Measurements from ENCODE around the gene FAM193B.
"Not testable (repeated sequence)": the region's sequence is repeated elsewhere in the genome, so short reads cannot be mapped to it uniquely, and the experiment has no call there.

The FAM193B gene

DNA sequence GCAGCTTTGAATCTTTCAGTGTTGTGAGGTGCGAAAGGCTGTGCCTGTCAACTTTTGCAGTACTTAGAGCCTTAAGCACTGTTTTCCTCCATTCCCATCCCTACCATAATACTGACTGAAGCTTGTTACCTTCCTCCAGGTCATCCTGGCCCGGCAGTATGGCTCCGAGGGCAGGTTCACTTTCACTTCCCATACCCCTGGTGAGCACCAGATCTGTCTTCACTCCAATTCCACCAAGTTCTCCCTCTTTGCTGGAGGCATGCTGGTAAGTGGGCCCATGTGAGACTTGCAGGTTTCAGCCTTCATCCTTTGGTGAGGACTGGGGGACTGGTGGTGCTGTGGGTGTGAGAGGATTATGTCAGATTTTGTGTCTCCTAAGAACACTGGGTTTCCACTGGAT, 39.1 kb upstream of the FAM193B start:
- DNase-seq (ENCODE audit: insufficient read length, low spot score) (no peak), FAIRE-seq (no peak)
- no peak for TF ChIP-seq POLR2A (IDR thresholded peaks at IDR 0.05; ENCODE audit: low read depth, low read length)

DNA sequence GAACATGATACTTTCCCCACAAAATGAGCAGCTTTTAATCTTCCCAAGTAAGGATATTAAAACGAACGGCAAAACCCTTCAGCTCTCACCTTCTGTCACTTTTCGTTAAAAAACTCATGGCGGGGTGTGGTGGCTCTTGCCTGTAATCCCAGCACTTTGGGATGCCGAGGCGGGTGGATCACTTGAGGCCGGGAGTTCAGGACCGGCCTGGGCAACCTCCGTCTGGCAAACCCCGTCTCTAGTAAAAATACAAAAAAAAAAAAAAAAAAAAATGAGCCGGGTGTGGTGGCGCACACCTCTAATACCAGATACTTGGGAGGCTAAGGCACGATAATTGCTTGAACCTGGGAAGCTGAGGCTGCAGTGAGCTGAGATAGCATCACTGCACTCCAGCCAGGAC, 38.5 kb upstream of the FAM193B start:
- no peak for FAIRE-seq
- TF ChIP-seq POLR2A (IDR thresholded peaks at IDR 0.05; ENCODE audit: low read depth, low read length), result no peak
- no peak for DNase-seq (ENCODE audit: insufficient read length, low spot score)

DNA sequence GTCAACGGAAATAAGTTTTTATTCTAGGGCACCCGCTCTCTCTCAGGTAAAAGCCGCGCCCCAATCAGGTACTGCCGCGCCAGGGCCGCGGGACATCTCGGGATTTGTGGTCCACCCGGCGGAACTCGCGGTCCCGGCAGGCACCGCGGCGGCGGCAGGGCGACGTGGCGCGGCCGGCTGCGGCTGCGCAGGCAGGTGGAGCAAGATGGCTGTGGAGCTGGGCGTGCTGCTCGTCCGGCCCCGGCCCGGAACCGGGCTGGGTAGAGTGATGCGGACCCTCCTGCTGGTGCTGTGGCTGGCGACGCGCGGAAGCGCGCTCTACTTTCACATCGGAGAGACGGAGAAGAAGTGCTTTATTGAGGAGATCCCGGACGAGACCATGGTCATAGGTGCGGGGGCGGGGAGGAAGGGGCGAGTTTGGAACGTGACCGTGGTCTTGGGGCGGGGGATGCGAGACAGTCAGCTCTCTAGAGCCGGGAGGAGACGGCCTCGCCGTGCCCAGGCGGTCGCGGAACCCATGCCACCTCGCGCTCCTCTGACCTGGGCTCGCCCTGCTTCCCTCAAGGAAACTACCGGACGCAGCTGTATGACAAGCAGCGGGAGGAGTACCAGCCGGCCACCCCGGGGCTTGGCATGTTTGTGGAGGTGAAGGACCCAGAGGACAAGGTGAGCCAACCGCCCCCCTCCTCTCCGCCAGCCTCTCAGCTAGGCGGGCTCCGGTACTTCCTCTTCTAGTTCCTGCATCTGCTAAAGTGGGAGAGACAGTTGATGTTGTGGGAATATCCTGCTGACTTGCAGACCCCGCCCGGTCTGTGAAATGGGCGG, 37.9 kb upstream of the FAM193B start, which contains the start of gene TMED9:
Gene TMED9, plus strand, starts transcription at position 194 of the 825 bp plus-strand sequence. Its CDS starts 12 bp downstream, at position 206.
- FAIRE-seq, result no peak

DNA sequence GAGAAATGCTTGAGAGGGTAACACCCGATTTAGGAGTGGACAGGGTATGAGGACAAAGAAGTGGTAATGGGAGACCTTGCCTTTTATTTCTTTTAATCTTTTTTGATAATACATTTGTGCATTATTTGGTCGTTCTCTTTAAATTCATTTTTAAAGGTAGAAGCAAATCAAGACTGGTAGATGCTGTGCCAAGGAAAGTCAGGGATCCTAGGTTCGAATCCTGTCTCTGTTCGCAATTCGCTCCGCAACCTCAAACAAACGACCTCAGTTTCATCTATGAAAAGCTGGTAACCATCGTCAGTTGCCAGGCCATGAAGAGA, 37.3 kb upstream of the FAM193B start:
- TF ChIP-seq POLR2A (IDR thresholded peaks at IDR 0.05; ENCODE audit: low read depth, low read length), result no peak
- no peak for DNase-seq (ENCODE audit: insufficient read length, low spot score)
- FAIRE-seq, result no peak

More for the DNA sequence above, 37.9 kb upstream of the FAM193B start, which contains the start of gene TMED9:
- TF ChIP-seq POLR2A (IDR thresholded peaks at IDR 0.05; ENCODE audit: low read depth, low read length), result peak; percentile 98
- peak; percentile 85 for DNase-seq (ENCODE audit: insufficient read length, low spot score)

DNA sequence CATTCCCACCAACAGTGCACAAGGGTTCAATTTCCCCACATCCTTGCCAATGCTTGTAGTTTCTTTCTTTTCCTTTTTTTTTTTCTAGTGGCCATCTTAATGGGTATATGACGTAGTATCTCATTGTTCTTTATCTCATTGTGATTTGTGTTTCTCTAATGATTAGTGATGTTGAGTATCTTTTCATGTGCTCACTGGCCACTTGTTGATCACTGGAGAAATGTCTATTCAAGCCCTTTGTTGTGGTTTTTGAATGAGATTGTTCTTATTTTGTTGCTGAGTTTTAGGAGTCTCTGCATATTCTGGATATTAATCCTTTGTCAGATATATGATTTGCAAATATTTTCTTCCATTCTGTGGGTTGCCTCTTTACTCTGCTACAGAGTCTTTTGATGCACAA, 36.0 kb upstream of the FAM193B start:
- no peak for TF ChIP-seq POLR2A (IDR thresholded peaks at IDR 0.05; ENCODE audit: low read depth, low read length)
- no peak for DNase-seq (ENCODE audit: insufficient read length, low spot score)
- no peak for FAIRE-seq

DNA sequence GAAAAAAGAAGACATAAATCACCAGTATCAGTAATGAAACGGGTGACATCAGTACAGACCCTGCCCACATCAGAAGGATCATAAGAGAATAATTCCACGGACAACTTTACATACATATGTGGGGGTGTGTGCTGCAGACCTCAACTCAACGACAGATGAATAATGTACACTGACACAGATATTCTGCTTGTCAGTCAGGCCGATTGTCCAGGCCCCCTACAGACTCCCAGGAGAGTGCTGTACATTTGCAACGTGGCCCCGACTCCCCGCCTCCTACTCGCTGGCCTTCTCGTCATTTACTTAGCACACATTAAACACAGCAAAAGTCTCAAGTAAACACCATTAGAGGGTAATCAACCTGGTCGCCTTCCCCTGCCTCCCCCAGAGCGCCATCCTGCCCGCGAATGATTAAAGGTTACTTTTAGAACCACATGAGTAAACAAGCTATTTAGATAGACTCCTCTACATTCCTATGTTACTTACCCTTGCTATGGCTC, 34.1 kb upstream of the FAM193B start:
- no peak for TF ChIP-seq POLR2A (IDR thresholded peaks at IDR 0.05; ENCODE audit: low read depth, low read length)
- FAIRE-seq, result no peak
- DNase-seq (ENCODE audit: insufficient read length, low spot score), result no peak

DNA sequence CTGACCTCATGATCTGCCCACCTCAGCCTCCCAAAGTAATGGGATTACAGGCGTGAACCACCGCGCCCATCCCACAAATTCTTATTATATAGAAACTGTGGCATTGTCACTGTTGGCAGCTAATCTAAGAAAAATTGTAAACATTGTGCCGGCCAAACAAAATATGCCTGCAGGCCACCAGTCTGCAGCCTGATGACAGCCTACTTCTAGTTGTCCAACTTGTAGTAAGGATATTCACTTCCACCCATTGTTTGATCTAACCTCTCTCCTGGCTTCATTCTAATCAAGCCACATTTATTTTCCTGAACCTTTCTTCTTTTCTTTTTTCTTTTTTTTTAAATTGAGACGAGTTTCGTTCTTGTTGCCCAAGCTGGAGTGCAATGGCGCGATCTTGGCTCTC, 24.0 kb upstream of the FAM193B start:
- no peak for TF ChIP-seq POLR2A (IDR thresholded peaks at IDR 0.05; ENCODE audit: low read depth, low read length)
- no peak for DNase-seq (ENCODE audit: insufficient read length, low spot score)
- no peak for FAIRE-seq

DNA sequence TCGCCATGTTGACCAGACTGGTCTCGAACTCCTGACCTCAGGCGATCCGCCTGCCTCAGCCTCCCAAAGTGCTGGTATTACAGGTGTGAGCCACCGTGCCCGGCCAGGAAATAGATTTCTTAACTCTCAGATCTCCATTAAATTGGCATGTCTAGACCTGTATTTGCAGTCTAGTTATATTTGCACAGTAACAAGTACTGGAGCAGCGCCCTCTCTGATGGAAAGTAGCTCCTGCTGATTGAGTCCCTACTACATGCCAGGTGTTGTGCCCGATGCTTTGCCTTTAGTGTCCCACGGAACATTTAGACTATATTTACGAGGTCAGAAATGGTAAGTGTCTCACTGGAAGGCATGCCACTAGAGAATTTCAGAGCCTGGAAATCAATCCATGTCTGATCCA, 21.8 kb upstream of the FAM193B start:
- no peak for TF ChIP-seq POLR2A (IDR thresholded peaks at IDR 0.05; ENCODE audit: low read depth, low read length)
- DNase-seq (ENCODE audit: insufficient read length, low spot score), result no peak

DNA sequence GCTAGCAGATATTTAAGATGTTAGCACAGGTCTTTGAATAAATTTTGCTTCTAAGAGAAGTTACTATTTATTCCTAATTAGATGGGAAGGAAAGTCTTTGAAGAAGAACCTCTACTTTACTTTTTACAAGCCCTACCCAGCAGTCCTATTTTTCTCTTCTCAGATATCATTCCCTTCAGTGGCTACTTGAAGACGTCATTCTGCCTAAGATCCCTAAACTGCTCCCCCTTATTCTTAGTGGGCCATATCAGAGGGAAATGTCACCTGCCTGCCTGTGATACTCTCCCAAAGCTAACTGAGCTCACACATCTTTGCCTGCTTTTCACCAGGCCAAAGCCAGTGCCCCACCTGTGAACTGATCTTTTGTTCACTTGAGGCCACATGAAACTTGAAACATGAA, 21.1 kb upstream of the FAM193B start:
- FAIRE-seq (no peak), DNase-seq (ENCODE audit: insufficient read length, low spot score) (no peak)
- no peak for TF ChIP-seq POLR2A (IDR thresholded peaks at IDR 0.05; ENCODE audit: low read depth, low read length)

More for the DNA sequence above, 21.8 kb upstream of the FAM193B start:
- FAIRE-seq, result no peak

DNA sequence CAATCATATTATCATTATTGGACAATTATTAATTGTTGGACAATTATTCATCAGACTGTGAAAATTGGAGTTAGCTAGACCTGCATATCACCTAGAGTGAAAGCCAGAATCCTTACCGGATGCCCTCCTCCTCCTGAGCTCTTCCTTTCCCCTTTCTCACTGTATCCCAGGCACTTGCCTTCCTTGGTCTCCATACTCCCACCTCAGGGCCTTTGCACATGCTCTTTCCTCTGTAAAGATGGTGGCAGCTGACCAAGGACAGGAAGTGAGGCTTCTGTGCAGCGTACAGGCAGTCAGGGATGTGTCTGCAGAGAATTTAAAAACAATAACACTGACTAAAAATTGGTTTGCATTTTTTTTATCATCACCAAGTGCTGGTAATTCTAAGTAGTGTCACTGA, 15.5 kb upstream of the FAM193B start:
- DNase-seq (ENCODE audit: insufficient read length, low spot score) (no peak), FAIRE-seq (no peak)
- TF ChIP-seq POLR2A (IDR thresholded peaks at IDR 0.05; ENCODE audit: low read depth, low read length), result no peak

DNA sequence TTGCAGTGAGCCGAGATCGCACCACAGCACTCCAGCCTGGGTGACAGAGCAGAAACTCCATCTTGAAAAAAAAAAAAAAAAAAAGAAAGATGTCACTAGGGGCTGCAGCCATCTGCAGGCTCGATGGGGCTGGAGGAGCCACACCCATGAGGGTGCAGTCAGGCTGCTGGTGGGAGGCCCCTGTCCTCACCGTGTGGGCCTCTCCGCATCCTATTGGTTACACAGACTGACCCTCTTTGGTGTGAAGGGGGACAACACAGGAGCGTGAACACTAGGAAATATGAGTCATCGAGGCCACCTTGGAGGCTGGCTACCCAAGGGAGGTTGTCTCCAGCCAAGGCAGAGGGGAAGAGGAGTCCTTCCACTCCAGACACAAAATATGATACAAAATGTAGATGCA, 14.0 kb upstream of the FAM193B start:
- no peak for FAIRE-seq
- TF ChIP-seq POLR2A (IDR thresholded peaks at IDR 0.05; ENCODE audit: low read depth, low read length), result no peak

DNA sequence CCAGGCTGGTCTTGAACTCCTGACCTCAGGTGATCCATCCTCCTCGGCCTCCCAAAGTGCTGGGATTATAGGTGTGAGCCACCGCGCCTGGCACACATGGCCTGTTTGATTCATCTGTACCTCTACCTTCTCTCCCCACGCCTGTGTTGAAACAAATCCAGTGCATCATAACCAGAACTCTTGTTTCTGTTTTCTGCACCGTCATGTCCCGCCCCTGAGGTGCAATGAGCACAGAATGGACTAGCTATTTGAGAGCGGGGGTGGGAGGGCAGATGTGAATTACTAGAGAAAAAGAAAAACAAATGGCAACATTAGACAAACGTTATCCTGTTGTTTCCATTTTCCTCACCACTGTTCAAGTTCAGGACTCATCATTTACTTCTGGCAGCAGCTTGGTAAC, 10.7 kb upstream of the FAM193B start:
- DNase-seq (ENCODE audit: insufficient read length, low spot score), result no peak
- FAIRE-seq, result no peak
- TF ChIP-seq POLR2A (IDR thresholded peaks at IDR 0.05; ENCODE audit: low read depth, low read length), result no peak

More for the DNA sequence above, 14.0 kb upstream of the FAM193B start:
- no peak for DNase-seq (ENCODE audit: insufficient read length, low spot score)

DNA sequence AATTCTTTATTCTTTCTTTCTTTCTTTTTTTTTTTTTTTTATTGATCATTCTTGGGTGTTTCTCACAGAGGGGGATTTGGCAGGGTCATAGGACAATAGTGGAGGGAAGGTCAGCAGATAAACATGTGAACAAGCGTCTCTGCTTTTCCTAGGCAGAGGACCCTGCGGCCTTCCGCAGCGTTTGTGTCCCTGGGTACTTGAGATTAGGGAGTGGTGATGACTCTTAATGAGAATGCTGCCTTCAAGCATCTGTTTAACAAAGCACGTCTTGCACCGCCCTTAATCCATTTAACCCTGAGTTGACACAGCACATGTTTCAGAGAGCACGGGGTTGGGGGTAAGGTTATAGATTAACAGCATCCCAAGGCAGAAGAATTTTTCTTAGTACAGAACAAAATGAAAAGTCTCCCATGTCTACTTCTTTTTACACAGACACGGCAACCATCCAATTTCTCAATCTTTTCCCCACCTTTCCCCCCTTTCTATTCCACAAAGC, 5.1 kb upstream of the FAM193B start:
- not testable (repeated sequence) for DNase-seq (ENCODE audit: insufficient read length, low spot score); FAIRE-seq

DNA sequence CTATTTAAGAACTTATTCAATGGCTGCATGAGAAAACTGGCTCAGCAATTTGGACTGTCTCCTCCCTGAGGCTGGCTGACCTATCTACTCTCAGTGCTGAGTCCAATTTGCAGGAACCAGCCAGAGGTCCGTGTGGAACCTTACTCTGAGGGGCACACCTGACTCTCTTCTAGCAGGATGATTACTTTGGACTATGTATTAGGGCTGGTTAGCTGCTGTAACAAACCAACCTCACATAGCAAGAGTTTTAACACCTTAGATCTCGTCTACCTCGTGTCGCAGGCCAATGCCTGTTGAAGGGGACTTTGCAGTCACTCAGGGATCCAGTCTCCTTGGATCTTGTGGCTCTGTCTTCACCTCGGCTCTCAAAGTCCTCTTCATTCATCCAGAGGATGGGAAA, 3.4 kb upstream of the FAM193B start:
- FAIRE-seq (no peak), DNase-seq (ENCODE audit: insufficient read length, low spot score) (no peak)
- TF ChIP-seq POLR2A (IDR thresholded peaks at IDR 0.05; ENCODE audit: low read depth, low read length), result no peak

DNA sequence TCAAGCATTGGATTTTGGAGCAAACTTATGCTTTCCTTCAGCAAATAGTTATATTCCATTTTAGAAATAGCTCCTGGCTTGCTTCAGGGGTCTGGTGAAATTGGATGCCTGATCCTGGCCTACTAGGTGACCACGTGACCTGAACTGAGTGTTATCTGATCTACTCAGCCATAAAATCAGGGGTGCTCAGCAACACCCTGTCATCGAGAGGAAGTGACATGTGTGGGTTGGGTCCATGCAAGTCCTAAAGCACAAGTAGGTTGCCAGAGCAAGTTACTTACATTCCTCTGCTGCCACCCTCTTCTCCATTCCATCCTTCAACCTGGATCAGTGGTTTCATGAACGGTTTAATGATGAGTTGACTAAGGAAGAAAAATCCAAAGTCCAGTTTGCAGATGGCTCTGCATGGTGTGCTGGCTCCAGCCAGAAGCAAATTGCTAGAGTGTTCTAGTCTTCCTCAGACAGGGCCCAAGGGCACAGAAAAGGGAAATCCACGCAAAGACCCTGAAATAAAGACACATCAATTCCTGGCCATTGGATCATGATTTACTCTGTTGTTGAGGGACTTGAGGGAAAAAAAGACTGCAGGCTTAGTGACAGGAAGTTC, 2.8 kb upstream of the FAM193B start:
- no peak for TF ChIP-seq POLR2A (IDR thresholded peaks at IDR 0.05; ENCODE audit: low read depth, low read length)
- DNase-seq (ENCODE audit: insufficient read length, low spot score) (no peak), FAIRE-seq (no peak)

Measured in H54 (cell line).